GOT3 (cell line): ENCODE results near the gene DIS3L.
"Not testable (repeated sequence)": the region's sequence is repeated elsewhere in the genome, so short reads cannot be mapped to it uniquely, and the experiment has no call there.

Experiments
- DNase-seq: peaks from one replicate; lab custom pipeline; 2025; ENCODE audit warnings: mixed read lengths; lab: John Stamatoyannopoulos, UW

The DIS3L gene

DNA sequence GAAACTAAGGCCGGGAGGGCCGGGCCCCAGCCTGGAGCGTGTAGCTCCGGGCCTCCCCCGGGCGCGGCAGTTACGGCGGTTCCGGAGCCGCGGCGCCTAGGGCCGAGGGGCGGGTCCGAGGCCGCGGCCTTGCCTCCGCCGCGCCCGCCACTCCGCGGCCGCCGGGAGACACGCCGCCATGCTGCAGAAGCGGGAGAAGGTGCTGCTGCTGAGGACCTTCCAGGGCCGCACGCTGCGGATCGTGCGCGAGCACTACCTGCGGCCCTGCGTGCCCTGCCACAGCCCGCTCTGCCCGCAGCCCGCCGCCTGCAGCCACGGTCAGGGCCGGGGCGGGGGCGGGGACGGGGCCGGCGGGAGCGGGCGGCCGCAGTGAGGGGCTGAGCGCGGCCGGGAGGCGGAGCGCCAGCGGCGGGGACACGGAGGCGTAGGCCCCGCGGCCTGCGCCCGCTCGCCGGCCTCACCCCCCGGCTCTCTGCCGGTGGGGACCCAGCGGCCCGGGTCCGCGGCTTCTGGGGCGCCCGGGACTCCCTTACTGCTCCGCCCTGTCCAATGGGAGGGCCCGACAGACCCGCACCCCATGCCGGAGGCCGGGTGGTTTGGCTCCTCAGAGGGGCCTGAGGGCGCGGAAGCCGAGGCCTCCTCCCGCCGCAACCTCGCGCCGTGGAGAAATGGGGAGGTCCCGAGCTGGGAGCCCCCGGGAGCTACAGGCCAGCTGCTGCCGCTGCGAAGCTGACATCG, at the start of gene DIS3L:
DIS3L (plus strand) TSS at position 150 of the 738 bp plus-strand sequence; CDS start at position 179, 29 bp downstream.
- no peak for DNase-seq

DNA sequence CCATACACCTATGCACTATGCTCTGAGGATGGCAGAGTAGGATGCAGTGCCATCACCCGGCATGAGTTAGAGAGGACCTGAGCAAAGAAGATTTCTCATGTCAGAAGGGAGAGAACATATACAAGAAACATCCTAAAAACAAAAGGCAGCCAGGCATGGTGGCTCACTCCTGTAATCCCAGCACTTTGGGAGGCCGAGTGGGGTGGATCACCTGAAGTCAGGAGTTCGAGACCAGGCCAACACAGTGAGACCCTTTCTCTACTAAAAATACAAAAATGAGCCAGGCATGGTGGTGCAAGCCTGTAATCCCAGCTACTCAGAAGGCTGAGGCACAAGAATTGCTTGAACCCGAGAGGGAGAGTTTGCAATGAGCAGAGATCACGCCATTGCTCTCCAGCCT, 47.5 kb upstream of the DIS3L start:
- not testable (repeated sequence) for DNase-seq

DNA sequence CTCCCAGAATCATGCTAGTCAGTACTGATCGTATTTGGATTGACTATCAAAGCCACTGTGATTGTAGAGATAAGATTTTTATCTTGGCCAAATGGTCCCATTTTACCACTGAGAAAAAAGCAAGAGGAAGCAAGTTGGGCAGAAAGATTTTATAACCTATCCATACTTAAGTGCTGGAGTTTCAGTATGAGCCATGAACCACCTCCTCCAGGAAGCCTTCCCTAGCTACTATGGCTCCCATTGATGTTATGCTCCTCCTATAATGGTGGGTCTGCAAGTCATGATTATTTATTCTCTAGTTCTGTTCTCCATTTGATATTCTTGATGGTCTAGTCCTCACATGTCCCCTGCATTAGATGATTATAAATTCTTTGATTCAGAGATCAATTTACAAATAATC, 46.4 kb upstream of the DIS3L start:
- DNase-seq = no peak

DNA sequence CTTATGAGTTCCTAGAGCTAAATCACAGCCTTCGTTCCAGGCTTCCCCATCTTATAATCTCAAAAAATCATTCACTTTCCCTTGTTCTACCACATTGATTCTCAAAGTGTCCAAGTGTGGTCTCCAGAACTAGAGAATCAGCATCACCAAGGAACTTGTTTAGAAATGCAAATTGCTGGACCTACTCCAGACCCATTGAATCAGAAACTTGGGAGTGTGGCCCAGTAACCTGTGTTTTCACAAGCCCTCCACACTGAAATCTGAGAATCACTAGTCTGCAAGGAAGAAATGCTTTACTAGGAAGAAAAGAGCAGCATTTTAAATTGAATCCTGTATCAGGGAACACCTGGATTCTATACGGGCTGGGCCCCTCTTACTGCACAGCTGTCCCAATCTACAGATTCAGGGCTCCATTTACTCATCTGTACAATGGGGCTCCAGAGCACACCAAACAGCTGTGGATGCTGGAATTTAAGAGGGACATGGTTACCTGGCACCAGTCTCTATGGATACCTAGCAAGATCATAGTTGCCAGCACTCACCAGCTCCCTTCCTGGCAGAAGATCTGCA, 43.7 kb upstream of the DIS3L start:
- no peak for DNase-seq

DNA sequence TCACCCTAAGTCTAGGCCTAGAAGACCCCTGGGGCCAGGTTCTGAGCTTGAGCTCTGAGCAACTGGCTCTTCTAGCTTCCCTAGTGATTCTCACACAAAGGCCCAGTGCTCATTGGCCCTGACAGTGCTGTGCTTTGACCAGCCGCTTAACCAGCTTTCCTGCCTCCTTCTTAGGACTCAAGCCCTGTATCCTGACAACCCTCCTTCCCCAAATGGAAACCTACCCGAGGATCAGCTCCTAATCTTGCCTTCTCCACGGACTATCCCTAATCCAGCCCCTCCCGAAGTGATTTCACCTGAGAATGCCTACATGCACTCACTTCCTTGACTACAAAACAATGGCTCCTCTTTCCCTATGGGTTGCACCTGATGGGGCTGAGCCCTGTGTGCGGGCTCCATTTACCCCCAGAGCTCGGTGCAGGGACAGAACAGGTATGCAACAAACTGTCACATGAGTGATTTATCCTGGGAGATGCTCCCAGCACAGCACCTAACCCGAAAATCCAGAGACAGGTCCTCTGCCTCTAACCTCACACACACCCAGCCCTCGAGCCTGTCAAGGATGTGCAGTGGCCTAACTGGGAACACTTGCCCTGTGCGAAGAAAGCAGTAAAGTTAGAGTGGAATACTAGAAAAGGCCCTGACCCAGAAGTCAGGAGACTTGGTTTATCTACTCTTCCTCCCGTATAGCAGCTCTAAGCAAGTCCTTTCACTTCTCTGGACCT, 42.1 kb upstream of the DIS3L start:
- no peak for DNase-seq

DNA sequence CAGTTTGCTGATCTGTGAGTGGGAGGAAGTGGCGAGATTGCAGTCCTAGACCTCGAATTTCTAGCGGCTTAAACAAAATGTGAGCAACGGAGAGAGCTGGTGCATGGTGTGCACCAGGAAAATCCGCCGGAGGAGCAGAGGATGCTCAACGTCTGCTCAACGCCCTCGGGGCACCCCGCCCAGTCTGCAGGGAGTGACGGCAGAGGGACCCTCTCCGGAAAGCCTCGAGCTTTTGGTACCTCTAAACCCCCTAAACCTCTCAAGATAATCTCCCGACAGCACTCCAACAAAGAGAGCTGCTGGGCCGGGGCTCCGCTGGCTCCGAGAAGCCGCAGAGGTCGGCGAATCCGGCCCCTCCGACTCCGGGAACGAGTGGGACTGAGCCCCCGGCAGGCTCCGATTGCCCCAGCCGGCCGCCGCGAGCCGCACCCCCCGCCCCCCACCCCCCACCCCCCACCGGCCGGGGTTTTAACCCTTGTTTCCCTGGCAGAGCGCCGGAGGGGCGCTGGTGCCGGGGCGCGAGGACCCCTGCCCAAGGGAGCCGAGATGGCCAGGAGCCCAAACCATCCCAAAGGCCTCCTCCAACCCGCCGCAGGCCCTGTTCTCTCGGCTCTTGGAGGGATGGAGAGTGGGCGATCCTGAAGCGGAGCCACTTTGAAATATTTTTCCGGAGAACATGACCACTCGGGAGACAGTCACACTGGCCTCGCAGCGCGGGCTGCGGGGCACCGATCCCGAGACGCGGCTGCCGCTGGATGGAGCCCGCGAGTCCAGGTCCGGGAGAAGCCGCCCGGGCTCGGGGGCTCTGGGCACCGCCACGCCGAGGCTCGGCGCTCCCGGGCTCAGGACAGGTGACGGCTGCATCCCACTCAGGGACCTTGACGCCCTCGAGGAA, 41.3 kb upstream of the DIS3L start:
- DNase-seq = no peak

DNA sequence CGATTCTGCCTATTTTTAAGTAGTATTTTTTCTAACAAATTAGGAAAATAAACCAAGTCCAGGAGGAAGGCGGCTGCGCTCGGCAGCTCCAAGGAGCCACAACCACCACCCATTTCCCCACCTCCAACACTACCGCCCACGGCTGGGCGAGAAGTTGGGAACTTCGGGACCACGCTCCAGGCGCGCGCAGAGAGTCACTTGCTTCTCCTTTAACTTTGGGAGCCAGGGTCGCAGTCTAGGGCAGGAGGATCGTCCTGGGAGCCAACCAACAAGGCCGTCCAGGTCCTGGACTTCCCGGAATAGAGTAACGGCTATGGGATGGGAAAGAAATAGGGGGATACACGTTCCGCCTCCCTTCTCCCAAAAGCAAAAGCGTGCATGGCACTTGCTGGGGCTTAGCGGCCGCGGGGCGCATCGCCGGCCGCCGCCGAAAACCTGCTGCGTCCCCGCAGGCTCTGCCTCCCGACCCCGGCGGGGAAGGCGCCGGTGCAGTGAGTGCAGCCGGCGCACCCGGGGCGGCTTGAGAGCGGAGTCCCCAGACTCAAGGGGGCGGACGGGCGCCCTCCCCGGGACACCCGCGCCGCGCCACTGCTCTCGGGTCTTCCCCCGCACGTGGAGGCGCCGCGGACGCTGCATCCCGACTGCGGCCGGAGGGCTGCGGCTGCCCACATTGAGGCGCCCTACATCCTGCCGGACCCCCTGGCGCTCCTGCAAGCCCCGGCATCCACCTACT, 40.5 kb upstream of the DIS3L start:
- DNase-seq = no peak

DNA sequence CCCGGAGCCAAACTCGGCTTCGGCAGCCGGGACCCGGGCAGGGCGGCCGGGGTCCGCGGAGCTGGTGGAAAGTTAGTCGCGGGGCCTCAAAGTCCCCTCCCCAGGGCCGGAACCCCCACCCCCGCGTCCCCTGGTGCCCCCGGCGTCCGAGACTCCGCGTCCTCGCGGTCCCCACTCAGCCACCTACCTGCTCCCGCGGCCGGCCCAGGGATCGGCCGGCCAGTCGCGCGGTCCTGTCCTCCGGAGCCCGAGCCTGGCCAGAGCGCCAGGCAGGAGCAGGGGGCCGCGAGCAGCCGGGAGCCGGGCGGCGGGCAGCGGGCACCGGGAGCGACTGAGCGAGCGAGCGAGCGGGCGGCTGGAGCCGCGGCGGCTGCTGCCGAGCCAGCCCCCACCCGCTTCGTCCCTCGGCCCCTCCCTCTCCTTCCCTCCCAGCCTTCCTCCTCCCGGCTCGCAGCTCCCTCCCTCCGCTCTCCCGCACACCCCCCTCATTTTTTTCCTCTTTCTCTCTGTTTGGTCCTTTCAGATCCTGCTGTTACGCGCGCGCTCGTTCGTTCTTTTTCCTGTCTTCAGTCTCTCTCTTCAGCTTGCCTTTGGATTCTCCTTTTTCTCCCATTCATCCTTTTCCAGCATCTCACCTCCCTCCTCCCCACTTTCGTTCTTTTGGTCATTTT, 39.8 kb upstream of the DIS3L start, which contains the start of gene MEGF11:
MEGF11 (minus strand) TSS at position 333 of the 671 bp plus-strand sequence. CDS start 125,347 bp downstream, outside the sequence.
- no peak for DNase-seq

DNA sequence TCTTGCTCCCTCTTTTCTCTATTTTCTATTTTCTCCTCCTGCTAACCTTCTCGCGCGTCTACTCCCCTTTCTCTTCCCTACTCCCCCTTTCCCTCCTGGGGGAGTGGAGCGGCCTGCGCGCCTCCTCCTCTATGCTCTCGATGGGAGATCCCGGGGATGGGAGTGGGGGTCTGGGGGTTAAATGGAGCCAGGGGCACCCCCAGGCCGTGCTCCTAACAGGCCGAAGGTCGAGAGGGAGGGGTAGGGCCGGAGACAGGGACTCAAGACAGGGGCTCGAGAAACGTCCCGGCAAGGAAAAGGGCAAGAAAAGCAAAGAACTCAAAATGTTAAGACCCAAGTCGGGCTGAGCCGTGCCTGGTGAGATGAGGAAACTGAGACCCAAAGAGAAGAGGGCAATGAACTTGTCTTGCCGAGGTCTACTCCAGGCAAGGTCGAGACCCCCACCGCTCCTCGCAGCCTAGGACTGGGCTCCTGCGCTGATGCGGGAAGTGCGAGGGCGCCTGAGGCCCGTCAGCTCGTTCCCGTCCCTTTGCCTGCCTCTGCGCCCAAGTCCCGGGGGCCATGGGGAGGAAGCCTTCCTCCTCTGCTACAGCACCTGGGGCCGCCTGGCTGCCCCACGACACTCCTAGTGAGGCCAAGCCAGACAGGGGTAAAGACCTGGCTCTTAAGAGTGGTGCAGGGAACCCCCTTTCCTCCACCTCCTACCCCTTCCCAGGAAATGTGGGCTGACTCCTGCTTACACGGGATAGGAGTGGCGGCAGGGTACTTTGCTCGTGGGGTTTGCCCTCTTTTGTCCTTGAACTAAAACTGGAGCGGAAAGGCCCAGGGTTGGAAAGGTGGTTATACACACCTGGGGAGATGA, 39.0 kb upstream of the DIS3L start:
- no peak for DNase-seq

DNA sequence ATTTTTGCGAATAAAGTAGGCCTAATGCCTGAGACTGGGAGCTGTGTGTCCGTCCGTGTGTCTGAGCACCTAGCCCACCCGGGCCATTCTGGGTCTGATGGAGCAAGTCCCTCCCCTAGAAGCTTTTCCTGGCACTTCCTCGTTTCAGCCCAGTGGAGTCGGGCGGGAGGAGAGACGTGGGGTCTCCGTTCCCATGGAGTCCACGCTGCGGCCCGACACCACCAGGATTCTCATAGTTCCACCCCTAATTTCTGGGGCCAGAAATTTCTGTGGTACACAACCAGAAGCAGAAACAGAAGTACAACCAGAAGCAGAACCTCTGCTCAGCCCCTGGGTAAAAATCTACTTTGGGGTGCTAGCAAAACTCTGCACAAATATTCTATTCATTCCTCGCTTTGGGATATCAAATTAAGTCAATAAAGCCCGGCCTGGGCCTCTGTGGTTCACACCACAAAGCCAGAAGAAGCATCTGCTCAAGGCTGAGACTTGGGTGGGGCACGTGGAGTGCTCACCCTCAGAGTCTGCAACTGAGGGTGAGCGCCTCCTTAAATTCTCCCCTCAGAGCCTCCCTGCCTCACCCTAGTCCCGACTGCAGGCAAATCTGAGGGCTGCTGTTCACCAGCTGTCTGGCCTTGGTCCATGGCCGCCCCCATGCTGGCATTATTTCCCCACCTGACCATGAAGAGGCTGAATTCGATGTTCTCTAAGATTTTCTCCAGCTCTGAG, 38.3 kb upstream of the DIS3L start:
- no peak for DNase-seq

DNA sequence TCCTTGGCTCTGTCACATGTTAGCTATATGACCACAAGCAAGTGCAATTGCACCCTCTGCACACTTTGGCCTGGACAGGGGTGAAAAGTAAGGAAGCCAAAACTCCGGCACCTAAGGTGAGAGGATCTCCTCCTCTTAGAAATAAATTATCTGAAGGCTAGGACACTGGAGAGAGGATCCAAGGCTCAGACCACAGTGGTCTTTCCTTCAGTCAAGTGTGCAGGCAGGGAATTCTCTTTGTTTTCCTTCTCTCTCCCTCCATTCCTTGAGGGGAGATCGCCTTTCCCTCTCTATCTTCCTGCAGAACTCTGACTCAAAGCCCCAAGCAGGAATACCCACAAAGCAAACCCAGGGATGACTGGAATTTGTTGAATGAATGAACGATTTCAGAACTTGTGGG, 36.7 kb upstream of the DIS3L start:
- DNase-seq = no peak

DNA sequence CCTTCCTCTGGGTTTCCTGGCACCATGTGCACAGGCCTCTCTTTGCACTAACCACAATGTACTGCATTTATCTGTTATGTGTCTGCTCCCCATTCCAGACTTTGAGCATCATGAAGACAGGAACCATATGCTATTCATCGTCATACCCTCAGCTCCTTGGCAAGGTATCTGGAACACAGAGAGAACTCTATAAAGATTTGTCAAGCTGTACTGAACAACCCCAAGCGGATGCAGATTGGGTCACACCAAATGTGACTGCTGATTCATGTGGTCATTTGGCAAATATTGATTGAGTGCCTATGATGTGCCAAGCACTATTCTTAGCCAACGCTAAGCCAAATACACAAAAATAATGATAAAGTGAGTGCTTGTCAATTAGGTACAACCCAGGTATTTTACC, 32.3 kb upstream of the DIS3L start:
- no peak for DNase-seq

DNA sequence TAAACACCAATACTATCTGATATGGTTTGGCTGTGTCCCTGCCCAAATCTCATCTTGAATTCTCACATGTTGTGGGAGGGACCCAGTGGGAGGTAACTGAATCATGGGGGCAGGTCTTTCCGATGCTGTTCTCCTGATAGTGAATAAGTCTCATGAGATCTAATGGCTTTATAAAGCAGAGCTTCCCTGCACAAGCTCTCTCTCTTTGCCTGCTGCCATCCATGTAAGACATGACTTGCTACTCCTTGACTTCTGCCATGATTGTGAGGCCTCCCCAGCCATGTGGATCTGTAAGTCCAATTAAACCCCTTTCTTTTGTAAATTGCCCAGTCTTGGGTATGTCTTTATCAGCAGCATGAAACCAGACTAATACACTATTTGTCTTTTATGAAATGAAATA, 30.5 kb upstream of the DIS3L start:
- DNase-seq = not testable (repeated sequence)

DNA sequence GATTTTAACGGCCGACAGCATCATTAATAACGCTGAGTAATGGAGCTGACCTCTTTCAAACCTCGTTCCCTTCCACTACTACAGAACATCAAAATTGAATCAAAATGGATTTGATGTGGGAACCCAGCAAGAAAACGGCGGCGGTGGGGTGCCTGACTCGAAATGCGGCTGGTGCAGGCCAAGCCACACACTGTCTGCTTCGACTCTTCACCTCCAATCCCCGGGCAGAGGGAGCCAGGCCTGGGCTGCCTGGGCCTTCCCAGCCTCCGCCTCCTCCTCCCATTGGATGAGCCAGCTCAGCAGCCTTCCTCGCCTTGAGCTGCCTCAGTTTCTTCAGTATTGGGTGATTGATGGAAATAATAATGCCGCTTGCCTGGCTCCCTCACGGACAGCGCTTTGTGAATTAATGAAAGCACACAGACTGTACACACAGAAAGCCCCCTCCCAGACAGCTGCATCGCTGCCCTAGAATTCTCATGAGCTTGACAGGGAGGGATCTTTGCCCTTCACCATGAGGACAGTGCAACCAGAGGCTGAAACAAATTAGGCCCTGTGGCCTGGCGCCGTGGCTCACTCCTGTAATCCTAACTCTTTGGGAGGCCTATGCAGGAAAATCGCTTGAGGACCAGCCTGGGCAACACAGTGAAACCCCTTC, 28.4 kb upstream of the DIS3L start:
- no peak for DNase-seq

DNA sequence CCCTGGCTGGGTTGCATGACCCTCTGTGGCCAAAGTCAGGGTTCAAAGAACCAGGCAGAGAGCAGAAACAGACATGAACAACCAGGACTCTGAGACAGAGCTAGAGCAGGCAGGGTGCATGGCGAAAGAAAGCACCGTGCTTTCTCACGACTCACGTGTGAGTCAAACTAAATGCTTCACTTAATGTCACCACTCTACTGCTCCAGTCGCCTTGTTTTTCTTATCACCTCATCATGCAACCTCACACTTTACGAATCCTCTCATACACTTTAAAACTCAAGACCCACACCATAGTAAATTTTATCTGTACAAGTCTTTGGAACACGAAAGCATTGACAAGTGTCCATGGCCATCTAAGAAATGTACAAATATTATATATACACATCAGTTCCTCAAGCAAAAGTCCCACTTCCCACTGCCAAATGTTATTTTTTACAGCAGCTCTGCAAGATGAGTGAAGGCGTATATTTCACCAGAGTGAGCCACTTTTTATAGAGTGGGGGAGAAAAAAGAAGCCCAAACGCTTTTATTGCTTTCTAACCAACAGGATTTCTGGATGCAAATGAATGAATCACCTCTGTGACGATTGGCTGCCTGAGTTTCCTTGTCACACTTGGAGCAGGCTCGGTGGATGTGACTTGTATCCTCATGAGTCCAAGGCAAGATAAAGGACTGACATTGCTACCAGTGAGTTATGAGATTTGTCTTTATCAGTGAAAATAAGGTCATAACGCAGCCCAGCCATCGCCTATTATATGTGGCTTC, 23.9 kb upstream of the DIS3L start:
- DNase-seq = no peak

DNA sequence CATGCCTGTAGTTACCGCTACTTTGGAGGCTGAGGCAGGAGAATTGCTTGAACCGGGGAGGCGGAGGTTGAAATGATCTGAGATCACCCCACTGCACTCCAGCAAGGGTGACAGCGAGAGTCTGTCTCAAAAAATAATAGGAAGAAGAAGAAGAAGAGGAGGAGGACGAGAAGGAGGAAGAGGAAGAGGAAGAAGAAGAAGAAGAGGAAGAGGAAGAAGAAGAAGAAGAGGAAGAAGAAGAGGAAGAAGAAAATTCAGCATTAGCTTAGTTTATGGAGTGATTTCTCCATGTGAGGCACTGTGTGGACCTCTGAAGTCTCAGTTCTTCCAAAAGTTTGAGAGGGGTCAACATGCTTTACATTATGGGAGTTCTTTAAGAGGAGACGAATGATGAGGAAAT, 22.4 kb upstream of the DIS3L start:
- DNase-seq = no peak

DNA sequence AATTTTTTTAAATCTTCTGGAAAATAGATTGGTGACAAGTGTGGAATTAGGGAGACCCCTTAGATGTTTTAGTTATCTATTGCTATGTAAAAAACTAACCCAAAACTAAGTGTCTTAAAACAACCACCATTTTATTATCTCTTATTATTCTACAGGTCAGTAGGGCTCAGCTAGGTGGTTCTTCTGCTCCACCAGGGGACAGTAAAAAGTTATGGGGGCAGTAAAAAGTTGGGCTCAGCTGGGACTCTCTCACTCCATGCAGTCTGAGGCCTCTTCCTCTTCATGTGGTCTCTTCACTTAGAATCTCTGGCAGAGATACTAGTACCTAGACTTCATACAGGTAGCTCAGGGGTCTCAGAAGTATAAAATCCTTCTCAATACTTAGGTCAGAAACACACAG, 18.0 kb upstream of the DIS3L start:
- no peak for DNase-seq

DNA sequence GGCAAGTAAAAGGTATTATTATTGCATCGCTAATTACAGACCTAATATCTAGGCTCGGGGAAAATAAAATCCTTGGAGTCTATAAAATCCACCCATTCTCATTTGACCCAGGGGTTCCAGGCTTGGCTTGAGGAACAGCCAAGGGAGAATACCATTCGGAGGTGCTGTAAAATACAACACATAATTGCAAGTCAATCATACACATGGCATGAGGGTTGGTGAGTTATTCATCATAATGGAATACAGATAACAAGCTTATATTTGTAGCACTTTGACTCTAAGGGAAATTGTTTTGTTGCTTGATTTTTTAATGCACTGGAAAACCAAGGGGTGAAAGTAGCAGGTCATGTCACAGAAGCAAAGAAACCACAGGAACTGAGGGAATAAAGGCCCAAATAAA, 16.8 kb upstream of the DIS3L start:
- DNase-seq = no peak
